SIG-M5 treated with dmso at 0.1 percent for 504 hours (cell line): ENCODE data around the gene WDR87.
"Not testable (repeated sequence)": the region's sequence is repeated elsewhere in the genome, so short reads cannot be mapped to it uniquely, and the experiment has no call there.

Experiments
- DNase-seq: peaks from one replicate; lab custom pipeline; 2025; ENCODE audit not compliant: unreplicated experiment; lab: John Stamatoyannopoulos, UW

Gene WDR87

GRCh38 chr19:37893845-37894575, 12.4 kb downstream of the WDR87 start:
- DNase-seq: no peak

- no peak for DNase-seq
These were observed 19.8 kb downstream of the WDR87 start for GRCh38 chr19:37886571-37886970.

- DNase-seq: no peak
These were observed 21.0 kb downstream of the WDR87 start for GRCh38 chr19:37885392-37885791.

GRCh38 chr19:37877147-37877546, 29.2 kb downstream of the WDR87 start:
- DNase-seq: no peak

- DNase-seq: no peak
These were observed 30.4 kb downstream of the WDR87 start for GRCh38 chr19:37876032-37876431.

GRCh38 chr19:37874784-37875183, 31.6 kb downstream of the WDR87 start:
- no peak for DNase-seq

GRCh38 chr19:37872383-37872782, 34.0 kb downstream of the WDR87 start:
- DNase-seq: no peak

- DNase-seq: no peak
These were observed 36.5 kb downstream of the WDR87 start for GRCh38 chr19:37869766-37870340.

- no peak for DNase-seq
These were observed 38.6 kb downstream of the WDR87 start for GRCh38 chr19:37867831-37868230.

- not testable (repeated sequence) for DNase-seq
These were observed 40.5 kb downstream of the WDR87 start for GRCh38 chr19:37865930-37866329.

GRCh38 chr19:37864501-37864900, 41.9 kb downstream of the WDR87 start:
- DNase-seq: no peak

- DNase-seq: no peak
These were observed 51.3 kb downstream of the WDR87 start for GRCh38 chr19:37855098-37855497.

- DNase-seq: no peak
These were observed 60.5 kb downstream of the WDR87 start for GRCh38 chr19:37845932-37846331.
